Measurements from ENCODE around the gene SLC50A1.

The SLC50A1 gene

DNA sequence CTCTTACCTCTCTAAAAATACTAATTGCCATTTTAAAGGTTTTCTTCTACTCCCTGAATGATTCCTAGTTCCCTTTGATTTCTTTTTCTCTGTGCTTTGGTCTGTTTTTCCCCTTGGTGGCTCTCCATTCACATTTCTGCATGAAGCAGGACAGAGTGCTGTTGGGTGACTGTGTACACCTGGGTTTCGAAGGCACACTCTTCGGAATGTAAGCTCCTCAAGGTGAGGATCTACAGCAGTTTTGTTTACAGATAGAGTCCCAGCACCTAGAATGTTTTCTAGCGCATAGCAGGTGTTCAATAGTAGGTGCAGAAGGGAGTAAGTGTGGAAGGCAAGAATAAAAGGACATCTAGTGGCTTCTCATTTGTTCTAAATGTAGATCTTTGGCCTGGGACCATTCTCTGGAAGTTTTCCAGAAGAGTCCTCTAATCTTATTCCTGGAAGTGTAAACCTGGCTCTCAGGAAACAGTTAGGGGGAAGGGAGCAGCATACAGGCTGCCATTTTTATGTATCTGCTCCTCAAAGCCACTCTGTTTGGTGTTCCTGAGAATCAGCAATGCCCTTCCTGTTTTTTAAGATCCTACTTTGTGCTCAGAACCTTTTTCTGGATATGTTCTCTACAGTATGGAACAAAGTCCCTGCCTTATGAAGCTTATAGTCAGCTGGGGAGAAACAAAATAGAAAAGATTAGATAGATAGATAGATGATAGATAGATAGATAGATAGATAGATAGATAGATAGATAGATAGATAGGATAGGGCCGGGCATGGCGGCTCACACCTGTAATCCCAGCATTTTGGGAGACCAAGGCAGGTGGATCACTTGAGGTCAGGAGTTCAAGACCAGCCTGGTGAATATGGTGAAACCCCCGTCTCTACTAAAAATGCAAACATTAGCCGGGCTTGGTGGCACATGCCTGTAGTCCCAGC lies 30.8 kb upstream of the SLC50A1 start:
- Histone ChIP-seq H3K27ac (ENCODE audit: low read depth, low read length) (no peak overlapping the region), H3K4me1 (ENCODE audit: control insufficient read depth, insufficient read depth, low read length) (no peaks in the 10 kb centered on the region), H3K4me3 (ENCODE audit: low read depth, low read length) (no peak overlapping the region), H3K9me3 (ENCODE audit: control insufficient read depth, insufficient read depth, low read length) (no peaks in the 10 kb centered on the region), H3K27me3 (ENCODE audit: control insufficient read depth, insufficient read depth, low read length) (no peaks in the 10 kb centered on the region), H3K9ac (ENCODE audit: low read depth, low read length) (no peak overlapping the region), H3K36me3 (ENCODE audit: control insufficient read depth, insufficient read depth, low read length) (no peaks in the 10 kb centered on the region)

- Histone ChIP-seq H3K9me3 (ENCODE audit: control insufficient read depth, insufficient read depth, low read length) (no peaks in the 10 kb centered on the region), H3K27ac (ENCODE audit: low read depth, low read length) (no peak overlapping the region), H3K4me1 (ENCODE audit: control insufficient read depth, insufficient read depth, low read length) (no peaks in the 10 kb centered on the region), H3K27me3 (ENCODE audit: control insufficient read depth, insufficient read depth, low read length) (no peaks in the 10 kb centered on the region), H3K9ac (ENCODE audit: low read depth, low read length) (no peak overlapping the region), H3K36me3 (ENCODE audit: control insufficient read depth, insufficient read depth, low read length) (no peaks in the 10 kb centered on the region), H3K4me3 (ENCODE audit: low read depth, low read length) (no peak overlapping the region)
Measured at GRCh38 chr1:155105604-155106011, 30.0 kb upstream of the SLC50A1 start.

DNA sequence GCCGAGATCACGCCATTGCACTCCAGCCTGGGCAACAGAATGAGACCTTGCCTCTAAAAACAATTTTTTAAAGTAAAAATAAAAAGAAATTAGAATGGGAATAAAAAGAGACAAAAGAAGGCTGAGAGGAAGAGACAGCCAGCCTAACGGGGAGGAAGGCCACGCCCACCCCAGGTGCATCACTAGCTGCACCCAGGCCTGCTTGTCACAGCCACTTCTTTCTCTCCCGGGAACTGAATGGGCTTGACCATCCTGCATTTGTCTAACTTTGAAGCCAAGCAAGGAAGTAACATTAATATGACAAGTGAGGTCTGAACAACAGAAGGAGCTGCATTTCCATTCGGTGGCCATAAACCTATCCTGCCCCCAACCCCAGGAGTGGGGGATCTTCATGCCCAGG lies 28.8 kb upstream of the SLC50A1 start:
- no peaks in the 10 kb centered on the region for H3K36me3 ChIP-seq (ENCODE audit: control insufficient read depth, insufficient read depth, low read length)
- H3K9ac ChIP-seq (ENCODE audit: low read depth, low read length), result no peak overlapping the region
- H3K9me3 ChIP-seq (ENCODE audit: control insufficient read depth, insufficient read depth, low read length), result no peaks in the 10 kb centered on the region
- H3K4me1 ChIP-seq (ENCODE audit: control insufficient read depth, insufficient read depth, low read length), result no peaks in the 10 kb centered on the region
- no peak overlapping the region for H3K27ac ChIP-seq (ENCODE audit: low read depth, low read length)
- H3K4me3 ChIP-seq (ENCODE audit: low read depth, low read length), result no peak overlapping the region
- H3K27me3 ChIP-seq (ENCODE audit: control insufficient read depth, insufficient read depth, low read length), result no peaks in the 10 kb centered on the region

- no peak overlapping the region for H3K27ac ChIP-seq (ENCODE audit: low read depth, low read length)
- H3K4me1 ChIP-seq (ENCODE audit: control insufficient read depth, insufficient read depth, low read length), result no peaks in the 10 kb centered on the region
- no peak overlapping the region for H3K4me3 ChIP-seq (ENCODE audit: low read depth, low read length)
- H3K9ac ChIP-seq (ENCODE audit: low read depth, low read length), result no peak overlapping the region
- H3K9me3 ChIP-seq (ENCODE audit: control insufficient read depth, insufficient read depth, low read length), result no peaks in the 10 kb centered on the region
- H3K27me3 ChIP-seq (ENCODE audit: control insufficient read depth, insufficient read depth, low read length), result no peaks in the 10 kb centered on the region
- no peaks in the 10 kb centered on the region for H3K36me3 ChIP-seq (ENCODE audit: control insufficient read depth, insufficient read depth, low read length)
Measured at GRCh38 chr1:155107309-155108264, 28.1 kb upstream of the SLC50A1 start.

DNA sequence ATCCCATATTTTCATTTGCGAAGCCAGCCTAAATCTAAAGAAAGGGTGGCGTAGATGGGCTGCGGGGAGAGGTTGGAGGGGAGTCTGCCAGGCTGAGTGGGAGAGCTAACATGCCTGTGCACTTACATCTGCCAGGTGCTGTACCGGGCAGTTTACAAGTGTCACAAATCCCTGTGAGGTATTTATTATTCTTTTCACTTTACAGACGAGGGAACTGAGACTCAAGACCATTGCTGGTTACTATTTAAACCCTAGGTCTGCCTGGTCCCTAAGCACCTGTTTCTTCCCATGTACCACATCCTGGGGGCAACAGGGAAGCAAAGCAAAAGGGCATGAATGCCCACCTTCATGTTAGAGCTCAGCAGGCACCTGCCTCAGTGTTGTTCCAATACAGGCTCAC lies 27.4 kb upstream of the SLC50A1 start:
- Histone ChIP-seq H3K9ac (ENCODE audit: low read depth, low read length) (no peak overlapping the region), H3K27me3 (ENCODE audit: control insufficient read depth, insufficient read depth, low read length) (no peaks in the 10 kb centered on the region), H3K4me1 (ENCODE audit: control insufficient read depth, insufficient read depth, low read length) (no peaks in the 10 kb centered on the region), H3K9me3 (ENCODE audit: control insufficient read depth, insufficient read depth, low read length) (no peaks in the 10 kb centered on the region), H3K4me3 (ENCODE audit: low read depth, low read length) (no peak overlapping the region), H3K36me3 (ENCODE audit: control insufficient read depth, insufficient read depth, low read length) (no peaks in the 10 kb centered on the region), H3K27ac (ENCODE audit: low read depth, low read length) (no peak overlapping the region)

DNA sequence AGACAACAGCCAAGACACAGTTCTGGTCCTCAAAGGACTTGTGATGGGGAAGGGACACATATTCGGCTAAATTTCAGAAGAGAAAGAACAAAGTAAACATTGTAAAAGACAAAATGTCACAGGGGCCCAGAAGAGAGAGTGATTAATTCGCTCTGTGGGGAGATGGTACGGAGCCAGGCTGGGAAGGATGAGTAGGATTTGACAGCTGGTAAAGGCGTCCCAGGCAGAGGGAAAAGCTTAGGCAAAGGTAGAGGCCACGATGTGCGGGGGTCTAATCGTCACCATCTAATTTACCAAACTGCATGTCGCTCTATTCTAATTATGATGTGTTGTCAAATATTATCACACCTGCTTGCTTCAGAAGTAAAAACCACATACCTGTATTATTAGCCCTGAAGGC lies 25.3 kb upstream of the SLC50A1 start:
- no peak overlapping the region for H3K27ac ChIP-seq (ENCODE audit: low read depth, low read length)
- H3K36me3 ChIP-seq (ENCODE audit: control insufficient read depth, insufficient read depth, low read length), result no peaks in the 10 kb centered on the region
- no peaks in the 10 kb centered on the region for H3K27me3 ChIP-seq (ENCODE audit: control insufficient read depth, insufficient read depth, low read length)
- no peak overlapping the region for H3K9ac ChIP-seq (ENCODE audit: low read depth, low read length)
- no peaks in the 10 kb centered on the region for H3K9me3 ChIP-seq (ENCODE audit: control insufficient read depth, insufficient read depth, low read length)
- no peak overlapping the region for H3K4me3 ChIP-seq (ENCODE audit: low read depth, low read length)
- no peaks in the 10 kb centered on the region for H3K4me1 ChIP-seq (ENCODE audit: control insufficient read depth, insufficient read depth, low read length)

GRCh38 chr1:155110826-155111225 lies 24.8 kb upstream of the SLC50A1 start:
- Histone ChIP-seq H3K9ac (ENCODE audit: low read depth, low read length) (no peak overlapping the region), H3K36me3 (ENCODE audit: control insufficient read depth, insufficient read depth, low read length) (no peaks in the 10 kb centered on the region), H3K4me3 (ENCODE audit: low read depth, low read length) (no peak overlapping the region), H3K4me1 (ENCODE audit: control insufficient read depth, insufficient read depth, low read length) (no peaks in the 10 kb centered on the region), H3K27me3 (ENCODE audit: control insufficient read depth, insufficient read depth, low read length) (no peaks in the 10 kb centered on the region), H3K27ac (ENCODE audit: low read depth, low read length) (no peak overlapping the region), H3K9me3 (ENCODE audit: control insufficient read depth, insufficient read depth, low read length) (no peaks in the 10 kb centered on the region)

DNA sequence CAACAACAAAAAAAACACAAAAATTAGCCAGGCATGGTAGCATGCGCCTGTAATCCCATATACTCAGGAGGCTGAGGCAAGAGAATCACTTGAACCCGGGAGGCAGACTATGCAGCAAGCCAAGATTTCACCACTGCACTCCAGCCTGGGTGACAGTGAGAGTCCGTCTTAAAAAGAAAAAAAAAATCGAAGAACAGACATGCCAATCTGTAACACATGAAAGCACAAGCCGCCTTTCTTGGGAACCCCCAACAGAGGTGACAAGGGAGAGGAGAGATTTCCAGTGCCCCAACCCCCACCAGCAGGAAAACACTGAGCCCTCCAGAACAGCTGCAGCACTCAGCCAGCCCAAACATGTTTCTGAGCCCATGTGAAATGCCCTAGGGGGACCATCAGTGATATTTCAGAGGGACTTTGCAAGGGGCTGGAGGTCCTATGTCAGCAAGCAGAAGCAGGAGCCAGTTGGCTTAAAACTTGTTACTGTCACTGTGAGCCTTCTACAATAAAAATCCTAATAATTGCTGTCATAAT lies 22.1 kb upstream of the SLC50A1 start:
- no peaks in the 10 kb centered on the region for H3K36me3 ChIP-seq (ENCODE audit: control insufficient read depth, insufficient read depth, low read length)

GRCh38 chr1:155116113-155116764 lies 19.4 kb upstream of the SLC50A1 start:
- no peak overlapping the region for H3K9ac ChIP-seq (ENCODE audit: low read depth, low read length)
- H3K9me3 ChIP-seq (ENCODE audit: control insufficient read depth, insufficient read depth, low read length), result no peaks in the 10 kb centered on the region
- H3K27ac ChIP-seq (ENCODE audit: low read depth, low read length), result no peak overlapping the region
- no peaks in the 10 kb centered on the region for H3K36me3 ChIP-seq (ENCODE audit: control insufficient read depth, insufficient read depth, low read length)
- peaks cover 12% of the 10 kb centered on the region; the same call in 1 of the 2 replicates for H3K27me3 ChIP-seq (ENCODE audit: control insufficient read depth, insufficient read depth, low read length)
- H3K4me1 ChIP-seq (ENCODE audit: control insufficient read depth, insufficient read depth, low read length), result no peaks in the 10 kb centered on the region
- H3K4me3 ChIP-seq (ENCODE audit: low read depth, low read length), result no peak overlapping the region

More for the DNA sequence above, 22.1 kb upstream of the SLC50A1 start:
- Histone ChIP-seq H3K9me3 (ENCODE audit: control insufficient read depth, insufficient read depth, low read length) (no peaks in the 10 kb centered on the region), H3K9ac (ENCODE audit: low read depth, low read length) (no peak overlapping the region), H3K27me3 (ENCODE audit: control insufficient read depth, insufficient read depth, low read length) (no peaks in the 10 kb centered on the region), H3K27ac (ENCODE audit: low read depth, low read length) (no peak overlapping the region), H3K4me3 (ENCODE audit: low read depth, low read length) (no peak overlapping the region), H3K4me1 (ENCODE audit: control insufficient read depth, insufficient read depth, low read length) (no peaks in the 10 kb centered on the region)

- Histone ChIP-seq H3K9me3 (ENCODE audit: control insufficient read depth, insufficient read depth, low read length) (no peaks in the 10 kb centered on the region), H3K4me3 (ENCODE audit: low read depth, low read length) (no peak overlapping the region), H3K36me3 (ENCODE audit: control insufficient read depth, insufficient read depth, low read length) (no peaks in the 10 kb centered on the region), H3K27ac (ENCODE audit: low read depth, low read length) (no peak overlapping the region), H3K4me1 (ENCODE audit: control insufficient read depth, insufficient read depth, low read length) (no peaks in the 10 kb centered on the region), H3K9ac (ENCODE audit: low read depth, low read length) (no peak overlapping the region), H3K27me3 (ENCODE audit: control insufficient read depth, insufficient read depth, low read length) (peaks cover 14% of the 10 kb centered on the region; the same call in 1 of the 2 replicates)
Measured at GRCh38 chr1:155117610-155118009, 18.0 kb upstream of the SLC50A1 start.
